Vagina (tissue), 2 donors: Measurements from ENCODE around the gene VPS26C. TPM values are rescaled to one million over a fixed set of nuclear protein-coding genes. Genes with fewer than 3 reads are reported as not detected.

Experiments used
- DNase-seq, 2 donors: peaks; one replicate each; pipeline ENCODE4 v3.0.0-alpha.2; 2017; ENCODE audit errors: extremely low spot score in 2 of 2
- H3K27ac ChIP-seq: fragments of 200-600 bp; sonication (generic); one replicate; pipeline ENCODE4 v1.5.1; 2019
- H3K27me3 ChIP-seq: fragments of 200-600 bp; sonication (generic); one replicate; pipeline ENCODE4 v1.5.1; 2019
- H3K36me3 ChIP-seq, 2 donors: fragments of 200-600 bp; sonication (generic); one replicate each; pipeline ENCODE4 v1.5.1; 2017 to 2019
- H3K4me1 ChIP-seq: fragments of 200-600 bp; sonication (generic); one replicate; pipeline ENCODE4 v1.5.1; 2019
- H3K4me3 ChIP-seq, 2 donors: fragments of 200-600 bp; sonication (generic); 1 replicate in 1 of 2; 2 replicates in 1 of 2; pipeline ENCODE4 v1.5.1; 2016 to 2019
- H3K9me3 ChIP-seq: fragments of 200-600 bp; sonication (generic); one replicate; pipeline ENCODE4 v1.5.1; 2019
- POLR2A ChIP-seq, 2 donors: fragments of 450-650 bp; IDR thresholded peaks; one replicate each; pipeline ENCODE4 v1.6.1; 2017; ENCODE audit warnings: antibody characterized with exemption in 2 of 2, mild to moderate bottlenecking in 2 of 2, moderate library complexity in 2 of 2
- POLR2AphosphoS5 ChIP-seq, 2 donors: sonication (generic); formaldehyde crosslinking; IDR thresholded peaks; one replicate each; pipeline ENCODE4 v1.9.0; 2017; ENCODE audit warnings: antibody characterized with exemption in 2 of 2, mild to moderate bottlenecking in 2 of 2, low read depth in 1 of 2; ENCODE audit not compliant: insufficient read depth in 1 of 2
- intact Hi-C: fragments of 100-400 bp; cut with DNase I; formaldehyde crosslinking; loops from one replicate; pipeline ENCODE4 v1.15.1; 2023
- total RNA-seq: library from RNA; depleted of rRNA; stranded (reverse); fragments of >200 nt; gene quantifications from one replicate; pipeline ENCODE4 v1.2.3, GENCODE V29; 2016
- TF ChIP-seq, protein P1 (sequence below), 3 experiments: fragments of 450-650 bp in 2 of 3; fragments of 200-600 bp in 1 of 3; sonication (generic) in 1 of 3; IDR thresholded peaks; one replicate each; pipeline ENCODE4 v1.5.1; 2017 to 2019; ENCODE audit warnings: antibody characterized with exemption in 3 of 3, mild to moderate bottlenecking in 2 of 3, moderate library complexity in 2 of 3

Gene VPS26C
- total RNA-seq, 1 donor from 2014 or later = 49.6 TPM

DNA sequence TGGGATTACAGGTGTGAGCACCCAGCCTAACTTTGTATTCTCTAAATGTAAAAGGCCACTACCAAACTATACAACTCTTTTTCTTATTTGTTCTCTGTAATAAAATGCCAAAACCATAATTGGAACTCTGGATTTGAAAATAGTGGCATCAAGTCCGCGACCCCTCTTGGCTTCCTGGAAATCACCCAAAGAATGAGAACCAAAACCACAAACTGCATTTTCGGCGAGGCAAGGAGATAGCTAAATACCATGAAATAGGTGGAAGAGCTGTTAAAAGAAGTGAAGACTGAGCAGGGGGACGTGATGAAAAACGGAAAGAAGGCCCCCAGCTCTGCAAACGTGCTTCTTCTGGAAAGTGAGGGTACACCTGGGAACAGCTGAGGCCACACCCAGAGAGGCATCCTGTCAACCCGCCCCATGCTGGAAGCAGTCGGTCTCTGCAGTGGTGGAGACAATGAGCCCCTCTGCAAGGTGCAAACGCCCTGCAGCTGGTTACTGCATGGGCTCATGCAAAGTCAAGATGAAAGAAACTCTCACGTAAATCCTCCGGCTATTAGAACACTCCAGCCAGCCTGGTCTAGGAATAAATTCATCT, 22.5 kb downstream of the VPS26C start:
- intact Hi-C loops = no loop called here
- DNase-seq = no peak

DNA sequence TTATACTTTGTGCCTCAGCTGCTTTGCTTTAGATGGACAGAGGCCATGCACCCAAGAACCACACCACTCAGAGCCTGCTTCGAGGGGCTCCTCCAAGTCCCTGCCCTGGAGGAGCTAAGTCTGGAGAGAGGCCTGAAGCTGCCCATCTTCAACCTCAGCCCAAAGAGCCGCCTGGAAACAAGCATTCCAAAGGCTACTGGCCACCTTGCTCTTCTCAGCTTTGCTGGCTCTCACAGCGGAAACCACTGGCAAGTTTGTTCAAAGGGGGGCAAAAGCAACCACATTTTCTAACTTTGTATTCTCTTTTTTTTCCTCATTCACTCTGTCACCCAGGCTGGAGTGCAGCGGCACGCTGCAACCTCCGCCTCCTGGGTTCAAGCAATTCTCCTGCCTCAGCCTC, 23.2 kb downstream of the VPS26C start:
- TF ChIP-seq, protein P1, sequence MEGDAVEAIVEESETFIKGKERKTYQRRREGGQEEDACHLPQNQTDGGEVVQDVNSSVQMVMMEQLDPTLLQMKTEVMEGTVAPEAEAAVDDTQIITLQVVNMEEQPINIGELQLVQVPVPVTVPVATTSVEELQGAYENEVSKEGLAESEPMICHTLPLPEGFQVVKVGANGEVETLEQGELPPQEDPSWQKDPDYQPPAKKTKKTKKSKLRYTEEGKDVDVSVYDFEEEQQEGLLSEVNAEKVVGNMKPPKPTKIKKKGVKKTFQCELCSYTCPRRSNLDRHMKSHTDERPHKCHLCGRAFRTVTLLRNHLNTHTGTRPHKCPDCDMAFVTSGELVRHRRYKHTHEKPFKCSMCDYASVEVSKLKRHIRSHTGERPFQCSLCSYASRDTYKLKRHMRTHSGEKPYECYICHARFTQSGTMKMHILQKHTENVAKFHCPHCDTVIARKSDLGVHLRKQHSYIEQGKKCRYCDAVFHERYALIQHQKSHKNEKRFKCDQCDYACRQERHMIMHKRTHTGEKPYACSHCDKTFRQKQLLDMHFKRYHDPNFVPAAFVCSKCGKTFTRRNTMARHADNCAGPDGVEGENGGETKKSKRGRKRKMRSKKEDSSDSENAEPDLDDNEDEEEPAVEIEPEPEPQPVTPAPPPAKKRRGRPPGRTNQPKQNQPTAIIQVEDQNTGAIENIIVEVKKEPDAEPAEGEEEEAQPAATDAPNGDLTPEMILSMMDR (IDR thresholded peaks at IDR 0.05) = no peak
- TF ChIP-seq POLR2A (IDR thresholded peaks at IDR 0.05) = no peak
- TF ChIP-seq POLR2AphosphoS5 (IDR thresholded peaks at IDR 0.05; ENCODE audit: insufficient read depth in 1 of 2, low read depth in 1 of 2) = no peak
- Histone ChIP-seq H3K4me1 (peaks cover 4% of the 10 kb centered on the region), H3K27me3 (no peaks in the 10 kb centered on the region), H3K4me3 (no peak overlapping the region), H3K9me3 (no peaks in the 10 kb centered on the region), H3K36me3 (peaks cover 0 to 2% of the 10 kb centered on the region in 2 donors), H3K27ac (no peak overlapping the region)
- intact Hi-C loops = no loop called here
- DNase-seq = peak in 1 of 2 donors; percentile 67

More for the DNA sequence above, 22.5 kb downstream of the VPS26C start:
- H3K27ac ChIP-seq = no peak overlapping the region
- H3K36me3 ChIP-seq = no peaks in the 10 kb centered on the region
- H3K9me3 ChIP-seq = no peaks in the 10 kb centered on the region
- no peaks in the 10 kb centered on the region for H3K27me3 ChIP-seq
- no peak overlapping the region for H3K4me3 ChIP-seq
- no peak for TF ChIP-seq POLR2A (IDR thresholded peaks at IDR 0.05)
- TF ChIP-seq, protein P1 (IDR thresholded peaks at IDR 0.05) = no peak
- no peak for TF ChIP-seq POLR2AphosphoS5 (IDR thresholded peaks at IDR 0.05; ENCODE audit: insufficient read depth in 1 of 2, low read depth in 1 of 2)
- H3K4me1 ChIP-seq = peaks cover 4% of the 10 kb centered on the region

DNA sequence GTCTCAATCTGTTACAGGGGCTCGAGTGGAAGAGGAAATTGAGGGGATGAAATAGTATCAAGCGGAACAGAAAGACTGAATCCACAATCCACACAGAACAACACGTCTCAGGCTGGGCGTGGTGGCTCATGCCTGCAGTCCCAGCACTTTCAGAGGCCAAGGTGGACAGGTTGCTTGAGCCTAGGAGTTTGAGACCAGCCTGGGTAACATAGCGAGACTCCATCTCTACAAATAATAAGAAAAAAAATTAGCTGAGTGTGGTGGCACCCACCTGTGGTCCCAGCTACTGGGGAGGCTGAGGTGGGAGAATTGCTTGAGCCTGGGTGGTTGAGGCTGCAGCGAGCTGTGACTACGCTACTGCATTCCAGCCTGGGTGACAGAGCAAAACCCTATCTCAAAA, 25.7 kb downstream of the VPS26C start:
- no peak overlapping the region for H3K27ac ChIP-seq
- TF ChIP-seq POLR2AphosphoS5 (IDR thresholded peaks at IDR 0.05; ENCODE audit: insufficient read depth in 1 of 2, low read depth in 1 of 2) (no peak), POLR2A (IDR thresholded peaks at IDR 0.05) (no peak)
- TF ChIP-seq, protein P1 (IDR thresholded peaks at IDR 0.05) = no peak
- DNase-seq = peak in 1 of 2 donors; percentile 37
- intact Hi-C loops = no loop called here
- no peaks in the 10 kb centered on the region for H3K27me3 ChIP-seq
- no peak overlapping the region for H3K4me3 ChIP-seq
- peaks cover 0 to 10% of the 10 kb centered on the region in 2 donors for H3K36me3 ChIP-seq
- peaks cover 4% of the 10 kb centered on the region for H3K4me1 ChIP-seq
- H3K9me3 ChIP-seq = no peaks in the 10 kb centered on the region

DNA sequence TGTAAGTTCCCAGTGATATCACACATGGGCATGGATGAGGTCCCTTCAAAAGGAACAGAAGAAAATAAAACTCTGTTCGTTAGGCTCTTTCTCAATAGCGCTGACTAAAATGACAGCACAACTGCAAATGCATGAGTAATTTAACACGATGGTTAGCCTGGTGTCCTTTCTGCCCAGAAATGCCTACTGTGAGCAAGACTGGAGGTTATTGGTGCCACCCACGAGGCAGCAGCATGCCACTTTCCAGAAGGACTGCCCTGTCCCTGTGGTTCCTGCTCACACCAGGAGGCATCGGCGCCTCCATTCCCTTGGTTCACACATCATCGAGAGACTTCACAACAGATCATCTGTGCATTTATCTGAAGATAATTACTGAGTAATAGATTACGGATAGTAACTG, 26.2 kb downstream of the VPS26C start:
- no peak overlapping the region for H3K4me3 ChIP-seq
- intact Hi-C loops = no loop called here
- peaks cover 0 to 14% of the 10 kb centered on the region in 2 donors for H3K36me3 ChIP-seq
- H3K27ac ChIP-seq = no peak overlapping the region
- no peaks in the 10 kb centered on the region for H3K9me3 ChIP-seq
- H3K4me1 ChIP-seq = peaks cover 4% of the 10 kb centered on the region
- TF ChIP-seq, protein P1 (IDR thresholded peaks at IDR 0.05) = no peak
- TF ChIP-seq POLR2A (IDR thresholded peaks at IDR 0.05) = no peak
- TF ChIP-seq POLR2AphosphoS5 (IDR thresholded peaks at IDR 0.05; ENCODE audit: insufficient read depth in 1 of 2, low read depth in 1 of 2) = no peak
- no peaks in the 10 kb centered on the region for H3K27me3 ChIP-seq
- no peak for DNase-seq

DNA sequence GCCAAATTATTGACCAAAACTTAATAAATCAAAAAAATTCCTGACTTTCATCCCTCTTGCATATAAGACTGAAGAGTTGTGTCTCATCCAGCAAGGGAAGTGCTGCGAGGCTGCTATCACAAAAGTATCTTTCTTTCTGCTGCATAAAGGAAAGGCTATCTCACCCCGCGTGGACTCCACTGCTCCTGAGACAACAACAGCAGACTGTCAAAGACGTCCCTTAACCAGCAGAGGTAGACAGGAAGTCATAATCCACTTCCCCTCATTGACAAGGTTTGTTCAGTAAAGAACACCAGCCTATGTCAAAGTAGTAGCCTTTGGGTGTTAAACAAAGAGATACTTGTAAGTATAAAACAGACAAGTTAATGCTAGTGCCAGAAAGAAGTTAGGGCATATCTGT, 29.4 kb downstream of the VPS26C start:
- H3K27me3 ChIP-seq = no peaks in the 10 kb centered on the region
- DNase-seq = no peak
- H3K4me1 ChIP-seq = no peaks in the 10 kb centered on the region
- TF ChIP-seq POLR2AphosphoS5 (IDR thresholded peaks at IDR 0.05; ENCODE audit: insufficient read depth in 1 of 2, low read depth in 1 of 2) = no peak
- TF ChIP-seq, protein P1 (IDR thresholded peaks at IDR 0.05) = no peak
- H3K36me3 ChIP-seq = peaks cover 0 to 29% of the 10 kb centered on the region in 2 donors
- H3K27ac ChIP-seq = no peak overlapping the region
- intact Hi-C loops = no loop called here
- no peak overlapping the region for H3K4me3 ChIP-seq
- no peaks in the 10 kb centered on the region for H3K9me3 ChIP-seq
